HG02884 (cell line): Measurements from ENCODE around the gene ALKBH6.
"Not testable (repeated sequence)": the region's sequence is repeated elsewhere in the genome, so short reads cannot be mapped to it uniquely, and the experiment has no call there.

Source experiments
- ATAC-seq: cut with Tn5 transposase; IDR thresholded peaks from one replicate; pipeline ENCODE4 v1.9.1; 2021; ENCODE audit warnings: mild to moderate bottlenecking, moderate library complexity; ENCODE audit not compliant: unreplicated experiment

The ALKBH6 gene

DNA sequence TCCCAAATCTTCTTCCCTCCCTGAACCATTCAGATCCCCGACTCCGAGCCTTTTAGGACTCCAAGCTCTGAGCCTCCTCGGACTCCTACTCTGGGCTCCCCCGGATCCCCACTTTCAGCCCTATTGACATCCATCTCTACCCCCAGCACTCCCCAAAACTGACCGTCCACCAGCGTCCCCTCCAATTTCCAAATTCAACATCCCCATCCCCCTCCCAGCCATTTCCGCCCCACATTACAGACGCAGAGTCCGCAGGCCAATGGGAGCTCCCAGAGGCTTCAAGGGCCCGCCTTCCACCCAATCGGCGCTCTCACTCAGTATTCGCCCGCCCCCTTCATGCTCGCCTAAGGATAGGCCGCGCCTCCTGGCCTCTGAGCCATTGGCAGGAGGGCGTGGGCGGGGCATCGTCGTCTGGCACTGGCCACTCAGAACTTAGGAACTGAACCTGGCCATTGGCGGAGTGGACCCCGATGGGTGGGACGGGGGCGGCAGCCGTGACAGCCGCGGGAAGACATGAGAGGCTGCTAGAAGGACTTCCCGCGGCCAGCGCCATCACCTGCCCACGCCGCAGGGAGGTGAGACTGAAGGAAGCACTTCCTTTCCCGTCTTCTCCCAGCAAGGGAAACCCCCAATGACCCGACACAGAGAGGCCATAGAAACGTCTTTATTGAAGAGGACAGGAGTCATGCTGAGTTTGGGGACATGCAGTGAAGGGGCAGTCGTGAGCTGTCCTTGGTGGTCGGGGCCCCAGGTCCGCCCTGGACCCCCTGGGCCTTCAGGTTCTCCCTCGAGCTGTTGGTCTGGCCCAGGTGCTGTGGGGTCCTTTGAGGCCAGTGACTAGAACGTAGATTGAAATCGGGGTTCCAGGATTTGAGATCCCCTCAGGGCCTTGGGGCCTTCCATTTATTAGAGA, at the start of gene ALKBH6:
ALKBH6 (minus strand) TSS at position 202 of the 913 bp plus-strand sequence. CDS start 816 bp downstream, outside the sequence.
- peak; percentile 94 for ATAC-seq

DNA sequence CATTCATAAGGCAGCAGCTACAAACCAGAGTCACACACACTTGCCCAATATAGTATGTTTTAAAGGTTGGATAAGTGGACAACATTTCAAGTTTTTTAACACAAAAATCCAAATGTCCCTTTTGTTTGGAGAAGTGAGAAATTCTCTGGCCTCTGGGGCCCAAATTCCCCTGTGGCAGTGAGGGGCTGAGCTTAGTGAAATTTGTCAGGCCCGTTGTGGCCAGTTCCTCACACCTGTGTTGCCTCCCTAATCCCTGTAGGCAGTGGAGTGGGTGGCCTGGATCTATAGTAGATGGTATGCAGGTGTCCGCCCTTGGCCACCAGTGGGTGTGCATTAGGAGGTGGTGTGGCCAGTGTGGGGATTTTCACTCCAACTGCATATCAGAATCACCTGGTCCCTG, 47.4 kb upstream of the ALKBH6 start:
- ATAC-seq: no peak

DNA sequence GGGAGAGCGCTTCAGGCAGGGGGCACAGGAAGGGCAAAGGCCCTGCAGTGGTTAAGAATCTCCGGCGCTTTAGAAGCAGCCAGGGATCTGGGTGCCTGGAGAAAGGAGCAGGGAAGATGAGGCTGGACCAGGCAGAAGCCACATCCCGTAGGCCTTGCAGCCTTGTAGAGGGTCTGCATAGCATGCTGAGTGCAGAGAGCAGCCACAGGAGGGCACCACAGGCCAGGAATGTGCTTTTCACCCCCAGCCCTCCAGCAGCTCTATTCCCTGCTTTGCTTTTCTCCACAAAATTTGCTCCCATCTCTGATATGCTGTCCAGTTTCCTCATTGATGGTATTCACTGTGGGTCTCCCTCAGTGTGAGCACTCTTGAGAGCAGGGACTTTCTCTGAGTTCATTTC, 46.4 kb upstream of the ALKBH6 start:
- no peak for ATAC-seq

DNA sequence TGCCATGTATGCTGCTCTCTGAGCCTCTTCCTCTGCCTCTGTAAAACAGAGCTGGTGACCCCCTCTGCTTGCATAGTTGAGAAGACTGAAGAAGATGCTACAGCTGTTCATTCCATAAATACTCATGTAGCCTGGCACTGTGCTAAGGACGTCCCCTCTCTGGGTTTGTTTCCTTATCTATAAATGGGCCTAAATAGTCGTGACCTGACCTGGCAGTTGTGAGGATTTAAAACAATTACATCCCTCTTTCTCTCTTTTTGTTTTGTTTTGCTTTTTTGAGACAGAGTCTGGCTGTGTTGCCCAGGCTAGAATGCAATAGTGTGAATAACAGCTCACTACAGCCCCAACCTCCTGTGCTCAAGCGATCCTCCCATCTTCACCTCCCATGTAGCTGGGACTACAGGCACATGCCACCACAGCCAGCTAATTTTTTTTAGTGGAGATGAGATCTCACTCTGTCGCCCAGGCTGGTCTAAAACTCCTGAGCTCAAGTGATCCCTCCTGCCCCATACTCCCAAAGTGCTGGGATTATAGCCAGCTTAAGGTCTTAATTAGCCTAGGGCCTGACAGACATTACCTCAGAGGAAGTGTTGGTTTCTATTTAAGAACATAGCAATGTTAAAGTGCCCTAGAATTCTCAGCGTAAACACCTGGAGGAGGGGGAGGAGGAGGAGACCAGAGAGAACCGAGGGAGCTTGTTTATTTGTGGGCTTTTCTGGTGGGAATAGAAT, 45.3 kb upstream of the ALKBH6 start:
- ATAC-seq: no peak

DNA sequence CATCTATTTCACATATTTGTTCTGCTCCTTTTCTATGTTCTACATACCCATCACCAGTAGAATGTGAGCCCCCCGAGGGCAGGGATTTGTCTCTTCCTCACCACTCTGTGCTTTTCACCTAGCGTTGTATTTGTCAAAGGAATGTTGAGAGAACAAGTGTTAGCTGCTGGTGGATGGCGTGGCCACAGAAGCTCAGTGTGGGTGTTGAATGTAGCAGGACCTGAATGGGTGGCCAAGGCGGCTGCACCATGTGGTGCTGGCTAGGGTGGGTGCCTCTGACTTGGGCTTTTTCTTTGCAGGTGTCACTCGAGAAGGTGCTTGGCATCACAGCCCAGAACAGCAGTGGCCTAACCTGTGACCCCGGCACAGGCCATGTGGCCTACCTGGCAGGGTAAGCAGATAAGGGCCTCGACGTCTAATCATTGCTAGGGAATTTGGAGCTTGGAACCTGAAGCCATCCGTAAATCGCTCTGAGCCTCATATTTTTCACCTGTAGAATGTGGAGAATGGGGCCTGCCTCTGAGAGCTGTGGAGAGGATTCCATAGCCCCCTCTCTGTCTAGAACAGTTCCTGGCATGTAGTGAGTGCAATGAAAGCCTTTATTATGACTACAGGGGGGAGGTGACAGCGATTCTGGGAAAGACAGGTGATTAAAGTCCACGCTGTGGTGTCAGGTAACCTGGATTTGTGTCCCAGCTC, 44.6 kb upstream of the ALKBH6 start:
- no peak for ATAC-seq

DNA sequence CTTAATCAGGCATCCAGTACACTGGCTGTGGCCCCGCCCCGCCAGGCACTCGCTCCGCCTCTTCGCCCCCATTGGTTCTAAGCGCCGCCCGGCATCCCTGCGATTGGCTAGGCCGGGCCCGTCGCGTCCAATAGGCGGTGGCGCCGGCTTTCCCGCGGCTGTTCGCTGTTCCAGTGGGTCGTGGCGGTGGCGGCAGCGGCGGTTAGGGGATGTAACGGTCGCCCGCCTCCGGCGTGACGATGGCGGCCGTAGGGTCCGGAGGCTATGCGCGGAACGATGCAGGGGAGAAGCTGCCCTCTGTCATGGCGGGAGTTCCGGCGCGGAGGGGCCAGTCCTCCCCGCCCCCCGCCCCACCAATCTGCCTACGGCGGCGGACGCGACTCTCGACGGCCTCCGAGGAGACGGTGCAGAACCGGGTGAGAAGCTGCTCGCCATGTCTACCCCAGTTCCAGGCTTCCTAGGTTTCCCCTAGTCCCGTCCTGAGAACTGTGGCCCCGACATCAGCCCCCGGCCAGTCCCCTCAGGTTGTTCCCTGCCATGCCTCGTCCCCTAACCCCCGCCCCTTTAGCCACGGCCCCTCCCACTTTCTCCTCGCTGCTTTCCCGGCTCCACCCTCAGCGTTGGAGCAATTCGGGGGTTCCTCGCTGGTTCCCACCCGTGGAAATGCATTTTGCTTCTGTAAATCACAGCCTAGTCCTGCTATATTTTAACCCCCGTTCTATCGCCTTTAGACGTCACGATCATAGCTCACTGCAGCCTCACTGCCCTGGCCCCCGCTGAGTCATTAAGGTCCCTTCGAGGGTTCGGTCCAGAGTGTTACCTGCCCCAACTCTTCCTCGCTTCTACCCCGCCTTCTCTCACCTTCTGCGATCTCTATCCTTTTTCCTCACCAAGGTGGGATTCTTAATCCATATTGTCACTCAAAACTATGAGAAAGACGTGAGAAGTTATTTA, 41.0 kb upstream of the ALKBH6 start, which contains the start of gene WDR62:
WDR62 (plus strand) TSS at position 165 of the 954 bp plus-strand sequence; CDS start at position 240, 75 bp downstream.
- ATAC-seq: peak; percentile 71

DNA sequence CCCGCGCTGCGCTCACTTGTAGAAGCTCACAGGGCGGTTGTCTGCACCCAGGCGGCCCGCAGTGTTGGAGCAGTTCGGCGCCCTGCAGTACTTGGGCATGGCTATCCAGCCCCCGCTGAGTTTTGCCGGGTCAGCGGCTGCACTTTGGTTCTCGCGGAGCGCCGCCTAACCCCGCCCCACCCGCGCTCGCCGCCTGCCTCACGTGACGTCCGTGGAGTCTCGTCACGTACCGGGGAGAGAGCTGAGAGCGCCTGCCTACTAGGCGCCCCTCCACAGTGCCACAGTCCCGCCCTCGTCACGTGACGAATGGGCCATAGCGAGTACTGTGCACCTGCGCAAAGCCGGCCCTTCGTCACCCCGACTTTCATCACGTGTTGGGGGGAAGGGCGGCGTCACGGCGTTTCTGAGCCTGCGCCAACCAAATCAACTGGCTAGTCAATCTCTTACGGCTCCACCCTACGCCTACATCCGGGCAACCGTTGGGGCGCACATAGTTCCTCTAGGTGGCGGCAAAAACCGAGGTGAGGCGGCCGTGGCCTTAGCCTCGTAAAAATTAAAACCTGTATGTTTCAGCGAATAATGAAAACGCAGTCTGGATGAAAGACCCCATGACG, 40.2 kb upstream of the ALKBH6 start, which contains the start of gene THAP8:
THAP8 (minus strand) TSS at position 167 of the 614 bp plus-strand sequence; CDS start at position 99, 68 bp downstream.
- ATAC-seq: peak; percentile 77

DNA sequence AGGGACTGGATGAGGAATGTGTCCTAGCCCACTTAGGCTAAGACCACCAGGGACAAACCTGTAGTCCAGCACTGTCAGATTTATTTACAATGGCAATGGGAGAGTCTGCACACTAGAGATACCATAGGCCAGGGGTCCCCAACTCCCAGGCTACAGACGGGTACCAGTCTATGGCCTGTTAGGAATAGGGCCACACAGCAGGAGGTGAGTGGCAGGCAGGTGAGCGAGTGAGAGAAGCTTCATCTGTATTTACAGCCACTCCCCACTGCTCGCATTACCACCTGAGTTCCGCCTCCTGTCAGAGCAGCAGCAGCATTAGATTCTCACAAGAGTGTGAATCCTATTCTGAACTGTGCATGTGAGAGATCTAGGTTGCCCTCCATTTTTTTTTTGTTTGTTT, 37.6 kb upstream of the ALKBH6 start:
- no peak for ATAC-seq

DNA sequence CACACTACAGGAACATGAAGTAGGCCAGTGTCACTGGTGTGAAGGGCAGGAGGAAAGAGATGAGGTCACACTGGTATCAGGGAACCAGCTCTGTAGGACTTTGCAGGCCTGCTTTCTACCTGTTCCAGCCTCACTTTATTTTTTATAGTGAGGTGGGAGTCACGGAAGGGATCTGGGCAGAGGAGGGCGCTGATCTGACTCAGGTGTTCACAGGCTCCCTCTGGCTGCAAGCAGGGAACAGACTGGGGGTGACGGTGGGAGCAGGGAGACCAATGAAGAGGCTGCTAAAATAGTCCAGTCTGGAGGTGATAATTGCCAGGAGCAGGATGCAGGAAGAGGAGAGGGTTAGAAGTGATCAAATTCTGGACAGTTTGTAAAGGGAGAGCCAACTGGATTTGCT, 37.2 kb upstream of the ALKBH6 start:
- ATAC-seq: no peak

DNA sequence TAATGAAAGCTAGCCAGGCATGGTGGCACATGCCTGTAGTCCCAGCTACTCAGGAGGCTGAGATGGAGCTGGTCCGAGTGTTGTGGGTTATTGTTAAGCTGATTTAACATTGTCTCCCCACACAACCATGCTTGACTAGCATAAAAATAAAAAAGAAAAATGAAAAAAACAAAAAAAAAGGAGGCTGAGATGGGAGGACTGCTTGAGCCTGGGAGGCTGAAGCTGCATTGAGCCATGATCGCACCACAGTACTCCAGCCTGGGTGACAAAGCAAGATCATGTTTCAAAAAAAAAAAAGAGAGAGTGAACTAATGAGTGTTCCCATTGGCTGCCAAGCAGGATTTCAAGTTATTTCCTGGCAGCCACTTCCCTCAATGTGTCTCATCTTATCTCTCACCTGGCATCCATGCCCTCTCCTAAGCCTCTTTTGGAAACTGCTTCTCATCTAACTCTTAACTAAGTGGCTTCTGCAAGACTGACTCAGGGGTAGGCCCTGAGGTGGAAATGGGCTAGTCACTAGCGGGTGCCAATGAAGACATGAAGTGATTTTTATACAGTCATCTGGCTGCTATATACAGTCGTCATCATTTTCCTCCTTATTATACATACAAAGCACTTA, 35.2 kb upstream of the ALKBH6 start:
- ATAC-seq: no peak

DNA sequence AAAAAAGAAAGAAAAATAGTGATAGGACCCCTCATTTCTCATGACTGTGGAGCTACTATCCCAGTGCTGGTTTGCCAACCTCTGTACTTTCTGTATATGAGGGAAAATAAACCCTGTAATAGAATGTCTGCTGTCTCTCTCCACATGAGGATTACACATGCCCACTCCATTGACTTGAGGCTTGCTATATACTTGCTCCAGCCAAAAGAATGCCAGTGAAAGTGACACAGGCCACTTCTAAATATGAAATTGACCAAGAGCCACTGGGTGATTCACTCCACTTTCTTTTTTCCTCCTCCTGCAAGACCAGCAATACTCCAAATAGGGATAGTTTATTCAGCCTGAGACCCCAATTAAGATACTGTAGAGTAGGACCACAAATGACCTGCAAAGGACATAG, 33.8 kb upstream of the ALKBH6 start:
- no peak for ATAC-seq

DNA sequence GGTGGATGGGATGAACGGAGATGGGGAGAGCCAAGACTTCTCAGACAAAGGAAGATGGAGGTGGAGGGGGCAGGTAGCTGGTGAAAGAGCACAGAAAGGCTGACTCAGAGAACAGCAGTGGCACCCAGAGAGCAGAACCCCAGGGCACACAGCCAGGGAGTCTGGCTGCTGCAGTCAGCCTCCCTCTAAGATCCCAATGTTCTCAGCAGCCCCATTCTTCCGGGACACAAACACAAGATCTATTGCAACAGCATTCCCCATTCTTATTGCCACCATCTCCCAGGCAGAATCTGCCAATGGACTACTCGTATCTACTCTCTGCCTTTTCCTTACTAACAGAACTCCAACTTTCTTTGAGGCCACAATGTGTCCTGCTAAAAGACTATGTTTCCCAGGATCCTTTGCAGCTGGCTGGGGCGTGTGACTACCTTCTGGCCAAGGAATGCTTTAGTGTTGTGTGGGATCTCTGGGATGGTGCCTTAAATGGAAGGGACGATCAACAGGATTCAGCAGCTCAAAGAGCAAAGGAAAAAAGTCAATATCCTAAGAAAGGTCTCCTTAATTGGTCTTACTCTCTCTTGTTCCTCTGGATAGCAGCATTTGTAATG, 32.5 kb upstream of the ALKBH6 start:
- no peak for ATAC-seq

DNA sequence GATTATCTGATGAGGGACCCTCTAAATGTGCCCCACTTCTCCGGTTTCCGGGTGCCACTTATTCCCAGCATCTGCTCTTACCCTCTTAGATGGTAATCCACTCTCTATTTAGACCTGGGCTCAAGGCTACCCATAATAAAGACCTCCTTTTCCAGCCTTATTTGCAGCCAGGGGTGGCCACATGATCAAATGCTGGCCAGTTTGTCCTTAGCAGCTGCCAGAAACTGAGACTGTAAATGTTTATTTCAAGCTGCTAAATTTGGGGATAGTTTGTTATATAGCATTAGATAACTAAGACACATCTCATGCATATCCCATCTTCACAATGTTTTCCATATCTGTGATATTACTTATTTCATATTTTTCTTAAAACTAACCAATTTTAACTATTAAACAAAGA, 29.9 kb upstream of the ALKBH6 start:
- no peak for ATAC-seq

DNA sequence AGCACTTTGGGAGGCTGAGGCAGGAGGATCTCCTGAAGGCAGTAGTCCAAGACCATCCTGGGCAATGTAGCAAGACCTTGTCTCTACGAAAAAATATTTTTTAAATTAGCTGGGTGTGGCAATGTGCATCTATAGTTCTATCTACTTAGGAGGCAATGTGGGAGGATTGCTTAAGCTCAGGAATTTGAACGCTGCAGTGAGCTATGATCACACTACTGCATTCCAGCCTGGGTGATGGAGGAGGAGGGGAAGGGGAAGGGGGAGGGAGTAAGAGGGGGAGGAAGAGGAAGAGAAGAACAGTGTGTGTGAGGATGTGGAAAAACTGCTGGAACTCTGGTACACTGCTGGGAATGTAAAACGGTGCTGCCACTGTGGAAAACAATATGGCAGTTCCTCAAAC, 27.8 kb upstream of the ALKBH6 start:
- ATAC-seq: no peak

DNA sequence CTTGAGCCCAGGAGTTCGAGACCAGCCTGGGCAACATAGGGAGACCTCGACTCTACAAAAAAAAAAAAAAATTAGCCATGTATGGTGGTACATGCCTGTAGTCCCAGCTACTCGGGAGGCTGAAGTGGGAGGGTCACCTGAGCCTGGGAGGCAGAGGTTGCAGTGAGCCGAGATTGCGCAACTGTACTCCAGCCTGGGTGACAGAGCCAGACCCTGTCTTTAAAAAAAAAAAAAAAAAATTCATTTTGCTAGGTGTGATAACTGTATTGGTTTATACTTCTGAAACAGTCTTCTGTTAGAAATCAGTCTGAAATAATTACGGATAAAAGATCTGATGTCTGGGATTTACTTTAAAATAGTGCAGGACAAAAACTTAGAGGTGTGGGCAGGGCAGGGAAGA, 27.1 kb upstream of the ALKBH6 start:
- not testable (repeated sequence) for ATAC-seq

DNA sequence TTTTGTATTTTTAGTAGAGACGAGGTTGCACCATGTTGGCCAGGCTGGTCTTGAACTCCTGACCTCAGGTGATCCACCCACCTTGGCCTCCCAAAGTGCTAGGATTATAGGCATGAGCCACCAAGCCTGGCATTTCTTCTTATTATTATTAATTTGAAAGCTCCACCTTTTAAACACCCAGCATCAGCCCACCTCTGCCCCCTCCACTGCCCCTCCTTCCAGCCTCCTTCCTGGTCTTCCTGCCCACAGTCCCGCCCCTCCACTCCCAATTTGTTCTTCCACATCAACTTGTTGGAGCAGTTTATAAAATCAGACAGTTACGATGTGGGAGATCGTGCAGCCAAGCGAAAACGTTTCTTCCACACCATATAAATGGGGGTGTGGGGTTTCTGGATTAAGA, 26.5 kb upstream of the ALKBH6 start:
- ATAC-seq: no peak

DNA sequence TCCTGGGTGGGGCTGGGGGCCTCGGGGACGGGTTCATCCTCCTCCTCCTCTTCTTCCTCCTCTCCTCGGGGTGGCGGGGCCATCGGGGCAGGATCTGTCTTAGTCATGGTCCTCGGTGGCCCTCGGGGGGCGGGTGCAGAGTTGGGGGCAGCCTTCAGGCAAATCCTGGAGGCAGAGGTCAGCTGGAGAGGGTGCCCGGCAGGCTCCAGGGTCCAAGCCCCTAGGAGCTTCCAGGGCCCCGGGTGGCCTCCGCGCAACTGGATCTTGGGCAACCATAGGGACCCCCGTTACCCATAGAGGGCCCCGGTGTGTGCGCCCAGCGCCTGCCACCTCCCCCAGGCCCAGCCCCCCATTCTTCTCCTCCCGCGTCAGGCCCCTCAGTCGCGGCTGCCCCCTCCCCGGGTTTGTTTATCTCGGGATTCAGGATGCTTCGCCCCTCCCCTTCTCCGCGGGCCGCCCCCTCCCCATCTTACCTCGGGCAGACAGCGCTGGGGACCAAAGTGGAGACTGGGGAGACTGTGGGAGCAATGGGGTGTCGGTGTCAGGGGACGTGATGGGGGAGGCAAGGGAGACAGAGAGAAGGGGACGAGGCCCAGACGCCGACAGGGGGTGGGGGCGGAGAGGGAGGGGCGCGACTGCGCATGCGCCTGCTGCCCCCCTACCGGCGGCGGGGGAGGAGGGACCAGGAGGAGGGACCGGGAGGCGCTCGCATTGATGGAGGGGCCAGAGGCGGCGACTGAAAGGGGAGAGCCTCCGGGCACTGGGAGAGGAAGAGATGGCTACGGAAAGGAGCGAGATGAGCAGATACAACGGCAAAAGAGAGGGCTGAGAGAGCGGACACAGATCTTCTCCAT, 18.5 kb upstream of the ALKBH6 start, which contains the start of gene CLIP3:
CLIP3 (minus strand) TSS at position 623 of the 854 bp plus-strand sequence; CDS start at position 107, 516 bp downstream.
- ATAC-seq: no peak

DNA sequence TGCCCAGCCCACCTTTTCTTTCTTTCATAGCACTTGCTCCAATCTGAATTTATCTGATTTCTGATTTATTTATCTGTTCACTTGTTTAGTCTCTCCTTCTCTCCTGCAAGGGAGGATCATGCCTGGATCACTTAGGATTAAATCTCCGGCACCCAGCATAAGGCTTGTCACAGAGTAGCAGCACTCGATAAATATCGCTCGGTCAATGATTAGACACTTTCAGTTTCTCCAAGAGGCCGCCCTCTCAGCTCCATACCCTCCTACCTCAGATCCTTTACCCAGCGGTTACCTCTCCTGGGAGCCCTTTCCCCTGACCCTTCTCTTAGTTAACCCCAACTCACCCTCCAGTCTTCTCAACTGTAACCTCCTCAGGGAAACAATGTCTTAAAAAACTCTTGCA, 17.3 kb upstream of the ALKBH6 start:
- no peak for ATAC-seq
